Measurements from ENCODE around the gene LHFPL2.

GRCh38 chr5:78679905-78680304, 31.3 kb upstream of the LHFPL2 start:
- TF ChIP-seq CTCF (IDR thresholded peaks at IDR 0.05 in 8 of 11, conservative IDR thresholded peaks at IDR 0.05 in 3 of 11) = no peak
- TF ChIP-seq POLR2AphosphoS5 (IDR thresholded peaks at IDR 0.05) = no peak

Measured in spleen (tissue), 7 donors.